Suprapubic skin (tissue), 4 donors: ENCODE results near the gene EYS. TPM values are rescaled to one million over a fixed set of nuclear protein-coding genes. Genes with fewer than 3 reads are reported as not detected.

ENCODE experiments used
- DNase-seq, 2 donors: peaks; one replicate each; pipeline ENCODE4 v3.0.0-alpha.2; 2019; ENCODE audit warnings: low spot score in 2 of 2
- H3K27ac ChIP-seq: fragments of 200-600 bp; sonication (generic); one replicate; pipeline ENCODE4 v1.5.1; 2019
- H3K27me3 ChIP-seq: fragments of 200-600 bp; sonication (generic); one replicate; pipeline ENCODE4 v1.5.1; 2019
- H3K36me3 ChIP-seq: fragments of 200-600 bp; sonication (generic); one replicate; pipeline ENCODE4 v1.5.1; 2019
- H3K4me1 ChIP-seq: fragments of 200-600 bp; sonication (generic); one replicate; pipeline ENCODE4 v1.5.1; 2019
- H3K4me3 ChIP-seq: fragments of 200-600 bp; sonication (generic); one replicate; pipeline ENCODE4 v1.5.1; 2019; ENCODE audit warnings: mild to moderate bottlenecking
- H3K9me3 ChIP-seq: fragments of 200-600 bp; sonication (generic); one replicate; pipeline ENCODE4 v1.5.1; 2019
- EP300 ChIP-seq: sonication (generic); formaldehyde crosslinking; IDR thresholded peaks from one replicate; pipeline ENCODE4 v1.6.1; 2017; ENCODE audit warnings: antibody characterized with exemption
- POLR2A ChIP-seq, 2 donors: fragments of 450-650 bp; IDR thresholded peaks; one replicate each; pipeline ENCODE4 v1.6.1; 2017; ENCODE audit warnings: antibody characterized with exemption in 2 of 2, mild to moderate bottlenecking in 2 of 2, moderate library complexity in 2 of 2
- POLR2AphosphoS5 ChIP-seq, 3 donors: sonication (generic); formaldehyde crosslinking; IDR thresholded peaks; one replicate each; pipeline ENCODE4 v1.6.1; 2017; ENCODE audit warnings: antibody characterized with exemption in 3 of 3
- WGBS: methylation state at CpG from one replicate; pipeline ENCODE4 v1.1.5; 2018; 5-methylcytosine and 5-hydroxymethylcytosine counted together
- total RNA-seq, 4 donors: library from RNA; depleted of rRNA; stranded (reverse); fragments of >200 nt; gene quantifications; one replicate each; pipeline ENCODE4 v1.1.0, GENCODE V29; 2016
- TF ChIP-seq, protein P1 (sequence below), 2 donors: fragments of 200-600 bp in 1 of 2; fragments of 450-650 bp in 1 of 2; sonication (generic) in 1 of 2; IDR thresholded peaks; one replicate each; pipeline ENCODE4 v1.5.1; 2016 to 2019; ENCODE audit warnings: antibody characterized with exemption in 2 of 2, mild to moderate bottlenecking in 1 of 2, moderate library complexity in 1 of 2

The EYS gene
- total RNA-seq, 4 donors from 2014 or later = not detected

DNA sequence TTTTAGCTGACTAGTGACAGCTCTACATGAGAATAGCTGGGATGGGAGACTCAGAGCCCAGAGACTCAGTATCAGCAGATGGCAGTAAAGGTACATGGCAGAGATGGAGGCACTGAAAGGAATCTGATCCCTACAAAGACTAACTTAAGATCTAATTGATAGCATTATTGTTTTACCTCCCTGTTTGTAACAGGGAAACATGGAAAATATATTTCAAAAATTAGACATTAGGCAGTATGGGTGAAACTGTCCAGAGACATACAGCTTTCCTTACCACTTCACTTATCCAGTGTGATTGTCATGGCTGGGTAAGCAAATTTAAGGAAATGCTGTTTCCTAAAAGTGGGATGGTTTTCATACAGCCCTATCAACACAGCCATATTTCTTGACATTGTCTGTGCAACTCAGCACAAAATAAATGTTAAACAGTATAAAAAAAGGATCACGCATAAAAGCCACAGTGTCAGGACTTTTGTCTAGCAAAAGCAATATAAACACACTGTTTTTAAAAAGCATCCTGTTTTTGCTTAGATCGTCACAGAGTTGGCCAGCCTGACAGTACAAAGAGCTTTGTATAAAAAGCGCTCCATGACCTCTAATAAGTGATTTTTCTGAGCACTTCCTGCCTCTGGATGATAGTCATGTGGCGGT lies 1694.5 kb downstream of the EYS start:
- 63% methylated on average over 4 of the region's 4 CpGs for WGBS
- H3K4me1 ChIP-seq = no peaks in the 10 kb centered on the region
- no peak for DNase-seq
- H3K36me3 ChIP-seq = no peaks in the 10 kb centered on the region
- H3K27me3 ChIP-seq = no peaks in the 10 kb centered on the region
- TF ChIP-seq POLR2AphosphoS5 (IDR thresholded peaks at IDR 0.05) (no peak), EP300 (no peak)
- TF ChIP-seq, protein P1, sequence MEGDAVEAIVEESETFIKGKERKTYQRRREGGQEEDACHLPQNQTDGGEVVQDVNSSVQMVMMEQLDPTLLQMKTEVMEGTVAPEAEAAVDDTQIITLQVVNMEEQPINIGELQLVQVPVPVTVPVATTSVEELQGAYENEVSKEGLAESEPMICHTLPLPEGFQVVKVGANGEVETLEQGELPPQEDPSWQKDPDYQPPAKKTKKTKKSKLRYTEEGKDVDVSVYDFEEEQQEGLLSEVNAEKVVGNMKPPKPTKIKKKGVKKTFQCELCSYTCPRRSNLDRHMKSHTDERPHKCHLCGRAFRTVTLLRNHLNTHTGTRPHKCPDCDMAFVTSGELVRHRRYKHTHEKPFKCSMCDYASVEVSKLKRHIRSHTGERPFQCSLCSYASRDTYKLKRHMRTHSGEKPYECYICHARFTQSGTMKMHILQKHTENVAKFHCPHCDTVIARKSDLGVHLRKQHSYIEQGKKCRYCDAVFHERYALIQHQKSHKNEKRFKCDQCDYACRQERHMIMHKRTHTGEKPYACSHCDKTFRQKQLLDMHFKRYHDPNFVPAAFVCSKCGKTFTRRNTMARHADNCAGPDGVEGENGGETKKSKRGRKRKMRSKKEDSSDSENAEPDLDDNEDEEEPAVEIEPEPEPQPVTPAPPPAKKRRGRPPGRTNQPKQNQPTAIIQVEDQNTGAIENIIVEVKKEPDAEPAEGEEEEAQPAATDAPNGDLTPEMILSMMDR (IDR thresholded peaks at IDR 0.05) = peak in 1 of 2 donors; percentile 26
- no peak overlapping the region for H3K4me3 ChIP-seq
- no peaks in the 10 kb centered on the region for H3K9me3 ChIP-seq
- no peak overlapping the region for H3K27ac ChIP-seq

DNA sequence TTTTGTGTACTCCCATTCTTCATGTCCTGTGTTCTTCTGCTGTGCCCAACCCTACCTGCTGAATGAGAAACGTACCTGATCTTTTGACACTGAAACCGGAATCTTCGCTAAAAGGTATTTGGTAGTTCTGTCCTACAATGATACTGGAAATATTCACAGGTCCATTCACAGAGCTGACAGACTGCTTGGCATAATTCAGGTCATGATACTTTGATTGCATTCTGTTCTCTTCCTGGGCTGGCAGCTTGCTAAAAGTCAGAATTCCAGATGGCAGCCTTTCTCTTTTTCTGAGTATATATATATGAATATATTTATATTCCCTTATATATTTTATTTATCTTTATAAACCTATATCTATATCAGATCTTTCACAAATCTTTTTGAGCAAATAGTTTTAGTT lies 1696.4 kb downstream of the EYS start:
- Histone ChIP-seq H3K27me3 (no peaks in the 10 kb centered on the region), H3K9me3 (no peaks in the 10 kb centered on the region), H3K27ac (no peak overlapping the region), H3K36me3 (no peaks in the 10 kb centered on the region), H3K4me1 (no peaks in the 10 kb centered on the region), H3K4me3 (no peak overlapping the region)
- DNase-seq = no peak
- WGBS = 95% methylated on average over 3 of the region's 3 CpGs
- TF ChIP-seq POLR2AphosphoS5 (IDR thresholded peaks at IDR 0.05) (no peak), POLR2A (IDR thresholded peaks at IDR 0.05) (no peak), EP300 (no peak)
- TF ChIP-seq, protein P1 (IDR thresholded peaks at IDR 0.05) = no peak

DNA sequence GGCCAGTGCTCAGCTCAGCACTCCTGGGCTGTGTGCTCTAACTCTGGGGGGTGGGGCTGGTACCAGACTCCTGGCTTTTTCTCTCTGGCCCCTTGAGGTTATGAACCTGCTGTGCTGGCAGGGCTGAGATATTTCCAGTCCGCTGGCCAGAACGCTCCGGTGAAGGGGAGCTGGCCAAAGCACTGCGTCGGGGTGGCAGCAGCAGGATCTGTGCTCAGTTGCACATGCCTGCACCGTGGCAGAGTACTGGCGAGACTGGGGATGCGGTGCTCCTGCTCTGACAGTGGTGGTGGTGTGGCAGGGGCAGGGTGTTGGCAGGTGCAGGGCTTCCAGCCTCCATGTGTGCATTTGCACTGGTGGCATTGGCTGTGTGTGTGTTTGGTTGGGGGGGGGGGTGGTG lies 1697.0 kb downstream of the EYS start:
- DNase-seq = no peak
- Histone ChIP-seq H3K27me3 (no peaks in the 10 kb centered on the region), H3K4me3 (no peak overlapping the region), H3K4me1 (no peaks in the 10 kb centered on the region), H3K27ac (no peak overlapping the region), H3K36me3 (no peaks in the 10 kb centered on the region), H3K9me3 (no peaks in the 10 kb centered on the region)
- 94% methylated on average over 8 of the region's 8 CpGs for WGBS
- TF ChIP-seq, protein P1 (IDR thresholded peaks at IDR 0.05) = no peak

GRCh38 chr6:64006246-64006645 lies 1700.8 kb downstream of the EYS start:
- no peaks in the 10 kb centered on the region for H3K9me3 ChIP-seq
- H3K27me3 ChIP-seq = no peaks in the 10 kb centered on the region
- no peak overlapping the region for H3K27ac ChIP-seq
- TF ChIP-seq, protein P1 (IDR thresholded peaks at IDR 0.05) = no peak
- TF ChIP-seq POLR2A (IDR thresholded peaks at IDR 0.05) (no peak), POLR2AphosphoS5 (IDR thresholded peaks at IDR 0.05) (no peak), EP300 (no peak)
- H3K36me3 ChIP-seq = no peaks in the 10 kb centered on the region
- no peaks in the 10 kb centered on the region for H3K4me1 ChIP-seq
- H3K4me3 ChIP-seq = no peak overlapping the region
- no peak for DNase-seq

GRCh38 chr6:64000818-64001491 lies 1706.1 kb downstream of the EYS start:
- Histone ChIP-seq H3K27me3 (no peaks in the 10 kb centered on the region), H3K36me3 (no peaks in the 10 kb centered on the region), H3K4me3 (no peak overlapping the region), H3K4me1 (no peaks in the 10 kb centered on the region), H3K27ac (no peak overlapping the region), H3K9me3 (no peaks in the 10 kb centered on the region)
- 84% methylated on average over 5 of the region's 5 CpGs for WGBS
- TF ChIP-seq EP300 (no peak), POLR2AphosphoS5 (IDR thresholded peaks at IDR 0.05) (no peak), POLR2A (IDR thresholded peaks at IDR 0.05) (no peak)
- TF ChIP-seq, protein P1 (IDR thresholded peaks at IDR 0.05) = no peak
- no peak for DNase-seq
